HEK293 (cell line): ENCODE measurements around the gene PES1.

Experiments used
- GFI1B ChIP-seq: fragments of 450-650 bp; formaldehyde crosslinking; IDR thresholded peaks from 2 replicates; pipeline ENCODE4 v1.5.1; 2016; ENCODE audit warnings: missing biosample characterization, missing genetic modification characterization
- GLI4 ChIP-seq: fragments of 450-650 bp; formaldehyde crosslinking; IDR thresholded peaks from 2 replicates; pipeline ENCODE4 v1.5.1; 2016; ENCODE audit warnings: missing biosample characterization, missing genetic modification characterization
- GLIS1 ChIP-seq: fragments of 450-650 bp; formaldehyde crosslinking; IDR thresholded peaks from 2 replicates; pipeline ENCODE4 v1.5.1; 2016; ENCODE audit warnings: missing biosample characterization, missing genetic modification characterization
- HOXD13 ChIP-seq: sonication (generic); formaldehyde crosslinking; IDR thresholded peaks from 2 replicates; pipeline ENCODE4 v1.8.0; 2022; ENCODE audit warnings: missing genetic modification reagents, borderline replicate concordance
- KLF10 ChIP-seq: fragments of 450-650 bp; IDR thresholded peaks from 2 replicates; pipeline ENCODE4 v1.5.1; 2018; ENCODE audit warnings: missing biosample characterization, mild to moderate bottlenecking, missing genetic modification characterization
- KLF9 ChIP-seq: fragments of 450-650 bp; formaldehyde crosslinking; IDR thresholded peaks from 2 replicates; pipeline ENCODE4 v1.5.1; 2016; ENCODE audit warnings: missing biosample characterization, missing genetic modification characterization, low read depth
- SCRT1 ChIP-seq: fragments of 450-650 bp; formaldehyde crosslinking; IDR thresholded peaks from 2 replicates; pipeline ENCODE4 v1.5.1; 2016; ENCODE audit warnings: missing biosample characterization, missing genetic modification characterization, borderline replicate concordance
- SCRT2 ChIP-seq: fragments of 450-650 bp; formaldehyde crosslinking; IDR thresholded peaks from 2 replicates; pipeline ENCODE4 v1.5.1; 2016; ENCODE audit warnings: missing biosample characterization, missing genetic modification characterization
- ZBTB1 ChIP-seq: fragments of 450-650 bp; formaldehyde crosslinking; IDR thresholded peaks from 2 replicates; pipeline ENCODE4 v1.5.1; 2016; ENCODE audit warnings: missing biosample characterization, missing genetic modification characterization
- ZNF133 ChIP-seq: fragments of 450-650 bp; formaldehyde crosslinking; IDR thresholded peaks from 2 replicates; pipeline ENCODE4 v1.5.1; 2016; ENCODE audit warnings: missing biosample characterization, missing genetic modification characterization
- ZNF155 ChIP-seq: fragments of 450-650 bp; formaldehyde crosslinking; IDR thresholded peaks from 2 replicates; pipeline ENCODE4 v1.5.1; 2016; ENCODE audit warnings: missing biosample characterization, missing genetic modification characterization
- ZNF184 ChIP-seq: fragments of 450-650 bp; IDR thresholded peaks from 2 replicates; pipeline ENCODE4 v1.5.1; 2018; ENCODE audit warnings: missing biosample characterization, mild to moderate bottlenecking, missing genetic modification characterization
- ZNF24 ChIP-seq: fragments of 450-650 bp; formaldehyde crosslinking; IDR thresholded peaks from 2 replicates; pipeline ENCODE4 v1.5.1; 2016; ENCODE audit warnings: missing biosample characterization, missing genetic modification characterization
- ZNF416 ChIP-seq: fragments of 450-650 bp; formaldehyde crosslinking; IDR thresholded peaks from 2 replicates; pipeline ENCODE4 v1.5.1; 2016; ENCODE audit warnings: missing biosample characterization, missing genetic modification characterization
- ZNF433 ChIP-seq: fragments of 450-650 bp; formaldehyde crosslinking; IDR thresholded peaks from 2 replicates; pipeline ENCODE4 v1.5.1; 2016; ENCODE audit warnings: missing biosample characterization, missing genetic modification characterization, low read depth
- ZNF48 ChIP-seq: fragments of 450-650 bp; formaldehyde crosslinking; IDR thresholded peaks from 2 replicates; pipeline ENCODE4 v1.5.1; 2016; ENCODE audit warnings: missing biosample characterization, missing genetic modification characterization
- ZNF514 ChIP-seq: fragments of 450-650 bp; formaldehyde crosslinking; IDR thresholded peaks from 2 replicates; pipeline ENCODE4 v1.5.1; 2016; ENCODE audit warnings: missing biosample characterization, missing genetic modification characterization
- ZNF521 ChIP-seq: fragments of 450-650 bp; formaldehyde crosslinking; IDR thresholded peaks from 2 replicates; pipeline ENCODE4 v1.5.1; 2017; ENCODE audit warnings: missing biosample characterization, mild to moderate bottlenecking, missing genetic modification characterization
- ZNF530 ChIP-seq: fragments of 450-650 bp; formaldehyde crosslinking; IDR thresholded peaks from 2 replicates; pipeline ENCODE4 v1.5.1; 2016; ENCODE audit warnings: low read depth, missing biosample characterization, missing genetic modification characterization
- ZNF560 ChIP-seq: fragments of 450-650 bp; formaldehyde crosslinking; IDR thresholded peaks from 2 replicates; pipeline ENCODE4 v1.5.1; 2017; ENCODE audit warnings: missing biosample characterization, missing genetic modification characterization, borderline replicate concordance
- ZNF664 ChIP-seq: fragments of 450-650 bp; formaldehyde crosslinking; IDR thresholded peaks from 2 replicates; pipeline ENCODE4 v1.5.1; 2016; ENCODE audit warnings: missing biosample characterization, missing genetic modification characterization
- ZNF707 ChIP-seq: fragments of 450-650 bp; formaldehyde crosslinking; IDR thresholded peaks from 2 replicates; pipeline ENCODE4 v1.5.1; 2016; ENCODE audit warnings: missing biosample characterization, missing genetic modification characterization
- TF ChIP-seq, protein P1 (sequence below): fragments of 450-650 bp; IDR thresholded peaks from 2 replicates; pipeline ENCODE4 v1.5.1; 2018; ENCODE audit warnings: missing biosample characterization, mild to moderate bottlenecking, missing genetic modification characterization
- TF ChIP-seq, protein P2 (sequence below): fragments of 450-650 bp; formaldehyde crosslinking; IDR thresholded peaks from 2 replicates; pipeline ENCODE4 v1.5.1; 2016; ENCODE audit warnings: missing biosample characterization, missing genetic modification characterization
- TF ChIP-seq, protein P3 (sequence below): fragments of 450-650 bp; formaldehyde crosslinking; IDR thresholded peaks from 2 replicates; pipeline ENCODE4 v1.5.1; 2016; ENCODE audit warnings: missing biosample characterization, missing genetic modification characterization
- TF ChIP-seq, protein P4 (sequence below): fragments of 450-650 bp; formaldehyde crosslinking; IDR thresholded peaks from 2 replicates; pipeline ENCODE4 v1.5.1; 2016; ENCODE audit warnings: missing biosample characterization, missing genetic modification characterization
- TF ChIP-seq, protein P5 (sequence below): fragments of 450-650 bp; formaldehyde crosslinking; IDR thresholded peaks from 2 replicates; pipeline ENCODE4 v1.5.1; 2016; ENCODE audit warnings: missing biosample characterization, missing genetic modification characterization
- TF ChIP-seq, protein P6 (sequence below): fragments of 450-650 bp; formaldehyde crosslinking; IDR thresholded peaks from 2 replicates; pipeline ENCODE4 v1.5.1; 2016; ENCODE audit warnings: missing biosample characterization, missing genetic modification characterization
- TF ChIP-seq, protein P7 (sequence below): fragments of 450-650 bp; formaldehyde crosslinking; IDR thresholded peaks from 2 replicates; pipeline ENCODE4 v1.5.1; 2016; ENCODE audit warnings: missing biosample characterization, missing genetic modification characterization

Gene PES1

DNA sequence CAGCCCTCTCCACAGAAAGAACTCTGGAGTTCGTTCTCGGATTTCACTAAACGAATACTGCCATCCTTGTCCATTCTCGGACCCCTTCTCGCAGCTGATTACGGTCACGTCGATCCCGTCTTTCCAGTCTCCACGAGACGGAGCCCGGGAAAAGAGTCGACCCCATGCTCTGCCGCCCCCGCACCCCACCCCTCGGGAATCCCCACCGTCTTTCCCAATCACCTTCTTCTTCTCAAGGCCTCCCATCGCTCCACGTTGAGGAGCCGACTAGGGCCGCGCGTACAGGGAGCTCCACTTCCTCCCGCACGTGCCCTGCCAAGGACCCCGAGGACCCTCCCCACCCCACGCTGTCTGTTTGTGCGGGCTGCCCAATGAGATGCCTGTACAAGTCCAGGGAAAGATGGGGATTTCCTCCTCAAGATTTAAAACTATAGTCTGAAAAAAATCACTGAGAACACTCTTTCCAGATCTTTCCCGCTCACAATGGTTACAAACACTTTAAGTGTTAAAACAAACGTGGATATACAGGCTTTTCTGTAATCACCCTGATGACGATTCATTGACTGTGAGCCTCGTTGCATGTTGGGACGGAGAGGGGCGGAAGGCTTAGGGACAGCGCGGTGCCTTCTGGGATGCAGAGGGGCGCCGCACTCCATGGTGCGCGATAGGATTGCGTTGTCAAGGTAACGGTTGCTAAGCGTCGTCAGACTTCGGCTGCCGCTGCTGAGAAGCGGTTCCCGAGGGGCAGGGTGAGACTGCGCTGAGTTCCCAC, at the start of gene PES1 (continued):
- no peak for TF ChIP-seq ZNF48 (tag by site-specific recombination)
- TF ChIP-seq, protein P1, sequence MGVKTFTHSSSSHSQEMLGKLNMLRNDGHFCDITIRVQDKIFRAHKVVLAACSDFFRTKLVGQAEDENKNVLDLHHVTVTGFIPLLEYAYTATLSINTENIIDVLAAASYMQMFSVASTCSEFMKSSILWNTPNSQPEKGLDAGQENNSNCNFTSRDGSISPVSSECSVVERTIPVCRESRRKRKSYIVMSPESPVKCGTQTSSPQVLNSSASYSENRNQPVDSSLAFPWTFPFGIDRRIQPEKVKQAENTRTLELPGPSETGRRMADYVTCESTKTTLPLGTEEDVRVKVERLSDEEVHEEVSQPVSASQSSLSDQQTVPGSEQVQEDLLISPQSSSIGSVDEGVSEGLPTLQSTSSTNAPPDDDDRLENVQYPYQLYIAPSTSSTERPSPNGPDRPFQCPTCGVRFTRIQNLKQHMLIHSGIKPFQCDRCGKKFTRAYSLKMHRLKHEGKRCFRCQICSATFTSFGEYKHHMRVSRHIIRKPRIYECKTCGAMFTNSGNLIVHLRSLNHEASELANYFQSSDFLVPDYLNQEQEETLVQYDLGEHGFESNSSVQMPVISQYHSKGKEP (tag by site-specific recombination) = no peak; the same call in 1 of the 2 replicates
- TF ChIP-seq, protein P2, sequence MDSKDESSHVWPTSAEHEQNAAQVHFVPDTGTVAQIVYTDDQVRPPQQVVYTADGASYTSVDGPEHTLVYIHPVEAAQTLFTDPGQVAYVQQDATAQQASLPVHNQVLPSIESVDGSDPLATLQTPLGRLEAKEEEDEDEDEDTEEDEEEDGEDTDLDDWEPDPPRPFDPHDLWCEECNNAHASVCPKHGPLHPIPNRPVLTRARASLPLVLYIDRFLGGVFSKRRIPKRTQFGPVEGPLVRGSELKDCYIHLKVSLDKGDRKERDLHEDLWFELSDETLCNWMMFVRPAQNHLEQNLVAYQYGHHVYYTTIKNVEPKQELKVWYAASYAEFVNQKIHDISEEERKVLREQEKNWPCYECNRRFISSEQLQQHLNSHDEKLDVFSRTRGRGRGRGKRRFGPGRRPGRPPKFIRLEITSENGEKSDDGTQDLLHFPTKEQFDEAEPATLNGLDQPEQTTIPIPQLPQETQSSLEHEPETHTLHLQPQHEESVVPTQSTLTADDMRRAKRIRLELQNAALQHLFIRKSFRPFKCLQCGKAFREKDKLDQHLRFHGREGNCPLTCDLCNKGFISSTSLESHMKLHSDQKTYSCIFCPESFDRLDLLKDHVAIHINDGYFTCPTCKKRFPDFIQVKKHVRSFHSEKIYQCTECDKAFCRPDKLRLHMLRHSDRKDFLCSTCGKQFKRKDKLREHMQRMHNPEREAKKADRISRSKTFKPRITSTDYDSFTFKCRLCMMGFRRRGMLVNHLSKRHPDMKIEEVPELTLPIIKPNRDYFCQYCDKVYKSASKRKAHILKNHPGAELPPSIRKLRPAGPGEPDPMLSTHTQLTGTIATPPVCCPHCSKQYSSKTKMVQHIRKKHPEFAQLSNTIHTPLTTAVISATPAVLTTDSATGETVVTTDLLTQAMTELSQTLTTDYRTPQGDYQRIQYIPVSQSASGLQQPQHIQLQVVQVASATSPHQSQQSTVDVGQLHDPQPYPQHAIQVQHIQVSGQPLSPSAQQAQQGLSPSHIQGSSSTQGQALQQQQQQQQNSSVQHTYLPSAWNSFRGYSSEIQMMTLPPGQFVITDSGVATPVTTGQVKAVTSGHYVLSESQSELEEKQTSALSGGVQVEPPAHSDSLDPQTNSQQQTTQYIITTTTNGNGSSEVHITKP = peak; percentile 43
- TF ChIP-seq, protein P3, sequence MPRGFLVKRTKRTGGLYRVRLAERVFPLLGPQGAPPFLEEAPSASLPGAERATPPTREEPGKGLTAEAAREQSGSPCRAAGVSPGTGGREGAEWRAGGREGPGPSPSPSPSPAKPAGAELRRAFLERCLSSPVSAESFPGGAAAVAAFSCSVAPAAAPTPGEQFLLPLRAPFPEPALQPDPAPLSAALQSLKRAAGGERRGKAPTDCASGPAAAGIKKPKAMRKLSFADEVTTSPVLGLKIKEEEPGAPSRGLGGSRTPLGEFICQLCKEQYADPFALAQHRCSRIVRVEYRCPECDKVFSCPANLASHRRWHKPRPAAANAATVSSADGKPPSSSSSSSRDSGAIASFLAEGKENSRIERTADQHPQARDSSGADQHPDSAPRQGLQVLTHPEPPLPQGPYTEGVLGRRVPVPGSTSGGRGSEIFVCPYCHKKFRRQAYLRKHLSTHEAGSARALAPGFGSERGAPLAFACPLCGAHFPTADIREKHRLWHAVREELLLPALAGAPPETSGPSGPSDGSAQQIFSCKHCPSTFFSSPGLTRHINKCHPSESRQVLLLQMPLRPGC (tag by site-specific recombination) = no peak
- TF ChIP-seq KLF10 (tag by site-specific recombination) = peak; percentile 52; the same call in 1 of the 2 replicates
- TF ChIP-seq SCRT2 (tag by site-specific recombination) = no peak
- no peak for TF ChIP-seq HOXD13 (CRISPR knock-in tag)
- no peak for TF ChIP-seq GFI1B (tag by site-specific recombination)
- TF ChIP-seq ZNF521 (tag by site-specific recombination) = no peak
- TF ChIP-seq ZNF155 (tag by site-specific recombination) = no peak
- TF ChIP-seq ZNF560 (tag by site-specific recombination) = no peak
- no peak for TF ChIP-seq SCRT1 (tag by site-specific recombination)
- TF ChIP-seq ZNF664 (tag by site-specific recombination) = no peak
- TF ChIP-seq ZNF707 = no peak
- TF ChIP-seq ZNF24 = peak; percentile 77; the same call in 1 of the 2 replicates
- TF ChIP-seq, protein P4, sequence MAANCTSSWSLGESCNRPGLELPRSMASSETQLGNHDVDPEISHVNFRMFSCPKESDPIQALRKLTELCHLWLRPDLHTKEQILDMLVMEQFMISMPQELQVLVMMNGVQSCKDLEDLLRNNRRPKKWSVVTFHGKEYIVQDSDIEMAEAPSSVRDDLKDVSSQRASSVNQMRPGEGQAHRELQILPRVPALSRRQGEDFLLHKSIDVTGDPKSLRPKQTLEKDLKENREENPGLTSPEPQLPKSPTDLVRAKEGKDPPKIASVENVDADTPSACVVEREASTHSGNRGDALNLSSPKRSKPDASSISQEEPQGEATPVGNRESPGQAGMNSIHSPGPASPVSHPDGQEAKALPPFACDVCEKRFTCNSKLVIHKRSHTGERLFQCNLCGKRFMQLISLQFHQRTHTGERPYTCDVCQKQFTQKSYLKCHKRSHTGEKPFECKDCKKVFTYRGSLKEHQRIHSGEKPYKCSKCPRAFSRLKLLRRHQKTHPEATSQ (tag by site-specific recombination) = no peak
- TF ChIP-seq ZNF433 (tag by site-specific recombination) = no peak
- no peak for TF ChIP-seq ZNF530 (tag by site-specific recombination)
- no peak for TF ChIP-seq ZBTB1
- TF ChIP-seq, protein P5, sequence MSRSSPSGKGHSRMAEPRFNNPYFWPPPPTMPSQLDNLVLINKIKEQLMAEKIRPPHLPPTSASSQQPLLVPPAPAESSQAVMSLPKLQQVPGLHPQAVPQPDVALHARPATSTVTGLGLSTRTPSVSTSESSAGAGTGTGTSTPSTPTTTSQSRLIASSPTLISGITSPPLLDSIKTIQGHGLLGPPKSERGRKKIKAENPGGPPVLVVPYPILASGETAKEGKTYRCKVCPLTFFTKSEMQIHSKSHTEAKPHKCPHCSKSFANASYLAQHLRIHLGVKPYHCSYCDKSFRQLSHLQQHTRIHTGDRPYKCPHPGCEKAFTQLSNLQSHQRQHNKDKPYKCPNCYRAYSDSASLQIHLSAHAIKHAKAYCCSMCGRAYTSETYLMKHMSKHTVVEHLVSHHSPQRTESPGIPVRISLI (tag by site-specific recombination) = no peak
- no peak for TF ChIP-seq ZNF514 (tag by site-specific recombination)
- peak; percentile 20; the same call in 1 of the 2 replicates for TF ChIP-seq KLF9 (tag by site-specific recombination)
- no peak for TF ChIP-seq ZNF416 (tag by site-specific recombination)
- no peak for TF ChIP-seq ZNF133 (tag by site-specific recombination)
- TF ChIP-seq ZNF184 (tag by site-specific recombination) = no peak
- no peak for TF ChIP-seq GLI4 (tag by site-specific recombination)
- TF ChIP-seq GLIS1 (tag by site-specific recombination) = peak; percentile 87
- TF ChIP-seq, protein P6, sequence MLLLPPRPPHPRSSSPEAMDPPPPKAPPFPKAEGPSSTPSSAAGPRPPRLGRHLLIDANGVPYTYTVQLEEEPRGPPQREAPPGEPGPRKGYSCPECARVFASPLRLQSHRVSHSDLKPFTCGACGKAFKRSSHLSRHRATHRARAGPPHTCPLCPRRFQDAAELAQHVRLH (tag by site-specific recombination) = peak; percentile 82
- TF ChIP-seq, protein P7, sequence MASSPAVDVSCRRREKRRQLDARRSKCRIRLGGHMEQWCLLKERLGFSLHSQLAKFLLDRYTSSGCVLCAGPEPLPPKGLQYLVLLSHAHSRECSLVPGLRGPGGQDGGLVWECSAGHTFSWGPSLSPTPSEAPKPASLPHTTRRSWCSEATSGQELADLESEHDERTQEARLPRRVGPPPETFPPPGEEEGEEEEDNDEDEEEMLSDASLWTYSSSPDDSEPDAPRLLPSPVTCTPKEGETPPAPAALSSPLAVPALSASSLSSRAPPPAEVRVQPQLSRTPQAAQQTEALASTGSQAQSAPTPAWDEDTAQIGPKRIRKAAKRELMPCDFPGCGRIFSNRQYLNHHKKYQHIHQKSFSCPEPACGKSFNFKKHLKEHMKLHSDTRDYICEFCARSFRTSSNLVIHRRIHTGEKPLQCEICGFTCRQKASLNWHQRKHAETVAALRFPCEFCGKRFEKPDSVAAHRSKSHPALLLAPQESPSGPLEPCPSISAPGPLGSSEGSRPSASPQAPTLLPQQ (tag by site-specific recombination) = peak; percentile 64
